IPS-11a (cell line): ENCODE data around the gene ETV6.

Experiments used
- H3K4me3 ChIP-seq: one replicate; pipeline ENCODE4 v1.5.1; 2013; ENCODE audit warnings: low read depth, low read length, control low read depth

The ETV6 gene

GRCh38 chr12:11716794-11717518 lies 67.5 kb downstream of the ETV6 start:
- no peak overlapping the region for H3K4me3 ChIP-seq

- H3K4me3 ChIP-seq, result no peak overlapping the region
These were observed 68.1 kb downstream of the ETV6 start for GRCh38 chr12:11717519-11717961.

- H3K4me3 ChIP-seq, result no peak overlapping the region
These were observed 68.6 kb downstream of the ETV6 start for GRCh38 chr12:11718105-11718504.

- no peak overlapping the region for H3K4me3 ChIP-seq
These were observed 69.3 kb downstream of the ETV6 start for GRCh38 chr12:11718768-11719253.

DNA sequence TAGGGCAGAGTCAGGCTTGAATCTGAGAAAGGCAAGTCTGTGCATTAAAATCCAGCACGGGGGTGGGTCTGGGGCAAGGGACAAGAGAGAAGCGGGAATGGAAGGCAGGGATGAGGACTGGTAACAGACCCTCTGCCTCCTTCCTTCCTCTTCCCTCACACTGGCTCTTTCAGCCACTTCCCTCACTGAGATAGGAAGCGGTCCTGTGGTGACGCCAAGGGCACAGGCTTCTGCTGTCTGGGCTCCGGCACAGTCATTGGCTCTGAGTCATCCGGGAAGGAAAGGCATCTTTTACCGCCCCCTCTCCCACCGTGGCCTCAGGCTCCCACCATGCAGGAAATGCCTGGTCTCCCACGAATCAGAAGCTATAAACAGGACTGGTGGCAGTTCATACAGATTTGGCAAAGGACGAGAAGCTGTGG lies 70.2 kb downstream of the ETV6 start:
- H3K4me3 ChIP-seq, result no peak overlapping the region

DNA sequence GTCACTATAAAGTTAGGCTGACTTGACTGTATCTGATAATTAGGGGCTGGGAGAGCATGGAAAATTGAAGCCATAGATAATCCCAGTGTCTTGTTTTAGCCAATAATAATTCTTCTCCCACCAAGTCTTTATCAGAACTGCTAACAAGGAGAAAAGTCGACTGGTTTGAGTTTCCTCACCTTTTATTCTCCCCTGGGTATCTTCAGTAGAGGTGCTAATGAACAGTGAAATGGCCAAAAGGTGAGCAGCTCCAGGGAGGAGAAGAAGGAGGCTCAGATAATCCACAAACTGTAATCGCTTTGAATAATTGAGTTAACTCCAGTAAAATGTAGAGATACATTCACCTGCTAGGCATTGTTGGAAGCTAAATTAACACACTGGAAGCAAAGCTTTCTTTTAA lies 72.6 kb downstream of the ETV6 start:
- H3K4me3 ChIP-seq, result no peak overlapping the region

DNA sequence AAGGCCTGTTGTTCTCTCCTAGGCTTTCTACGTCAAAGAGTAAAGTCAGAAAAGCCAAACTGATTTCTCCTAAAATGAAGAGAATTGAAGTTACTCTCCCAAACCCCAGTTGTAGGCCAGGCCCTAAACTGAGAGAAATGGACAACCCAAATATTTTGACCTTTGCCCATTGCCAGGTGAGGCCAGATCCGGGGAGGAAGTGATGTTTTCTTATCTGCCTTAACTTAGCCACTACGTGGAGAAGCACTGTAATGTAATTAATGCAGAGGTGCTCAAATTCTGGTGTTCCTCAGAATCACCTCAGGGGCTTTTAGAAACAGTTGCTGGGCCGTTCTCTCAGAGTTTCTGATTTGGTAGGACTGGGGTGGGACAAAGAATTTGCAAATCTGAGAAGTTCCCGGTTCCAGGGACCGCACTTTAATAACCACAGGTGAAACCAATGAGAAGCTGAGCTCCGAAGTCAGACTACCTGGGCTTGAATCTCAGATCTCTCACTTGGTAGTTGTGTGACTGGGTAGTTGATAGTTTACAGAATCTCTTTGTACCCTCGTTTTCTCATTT lies 73.2 kb downstream of the ETV6 start:
- H3K4me3 ChIP-seq, result no peak overlapping the region

DNA sequence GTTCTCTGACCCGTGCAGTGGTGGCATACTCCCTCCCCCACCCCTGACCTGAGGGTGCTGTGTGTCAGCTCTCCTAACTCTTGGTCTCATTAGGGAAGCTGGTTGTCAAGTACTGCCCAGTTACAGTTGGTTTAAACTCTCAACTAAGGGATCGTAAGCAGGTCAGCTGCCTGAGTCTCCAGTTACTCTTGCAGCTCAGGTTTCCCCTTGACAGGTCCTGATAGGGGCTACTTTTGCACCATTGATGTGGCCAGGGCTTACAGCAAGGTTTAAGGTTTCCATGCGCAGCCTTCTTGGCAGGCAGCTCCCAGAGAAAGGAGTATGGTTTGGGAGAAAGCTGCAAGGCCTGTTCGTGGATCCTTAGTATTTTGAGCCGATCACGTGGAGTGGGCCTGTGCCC lies 74.5 kb downstream of the ETV6 start:
- no peak overlapping the region for H3K4me3 ChIP-seq

- no peak overlapping the region for H3K4me3 ChIP-seq
These were observed 75.4 kb downstream of the ETV6 start for GRCh38 chr12:11724888-11725311.

DNA sequence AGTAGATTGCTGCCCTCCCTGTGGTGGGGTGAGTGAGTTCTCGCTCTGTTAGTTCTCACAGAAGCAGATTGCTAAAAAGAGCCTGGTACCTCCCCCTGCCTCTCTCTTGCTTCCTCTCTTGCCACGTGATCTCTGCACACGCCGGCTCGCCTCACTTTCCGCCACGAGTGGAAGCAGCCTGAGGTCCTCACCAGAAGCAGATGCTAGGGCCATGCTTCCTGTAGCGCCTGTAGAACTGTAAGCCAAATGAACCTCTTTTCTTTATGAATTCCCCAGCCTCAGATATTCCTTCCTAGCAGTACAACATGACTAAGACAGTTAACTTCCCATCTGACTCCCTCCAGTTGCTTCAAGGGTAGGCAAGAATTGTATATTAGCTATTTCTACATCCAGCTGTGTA lies 76.2 kb downstream of the ETV6 start:
- H3K4me3 ChIP-seq, result no peak overlapping the region

- no peak overlapping the region for H3K4me3 ChIP-seq
These were observed 77.2 kb downstream of the ETV6 start for GRCh38 chr12:11726659-11727058.

- H3K4me3 ChIP-seq, result no peak overlapping the region
These were observed 77.7 kb downstream of the ETV6 start for GRCh38 chr12:11727133-11727664.

GRCh38 chr12:11728154-11728755 lies 78.8 kb downstream of the ETV6 start:
- H3K4me3 ChIP-seq, result no peak overlapping the region

DNA sequence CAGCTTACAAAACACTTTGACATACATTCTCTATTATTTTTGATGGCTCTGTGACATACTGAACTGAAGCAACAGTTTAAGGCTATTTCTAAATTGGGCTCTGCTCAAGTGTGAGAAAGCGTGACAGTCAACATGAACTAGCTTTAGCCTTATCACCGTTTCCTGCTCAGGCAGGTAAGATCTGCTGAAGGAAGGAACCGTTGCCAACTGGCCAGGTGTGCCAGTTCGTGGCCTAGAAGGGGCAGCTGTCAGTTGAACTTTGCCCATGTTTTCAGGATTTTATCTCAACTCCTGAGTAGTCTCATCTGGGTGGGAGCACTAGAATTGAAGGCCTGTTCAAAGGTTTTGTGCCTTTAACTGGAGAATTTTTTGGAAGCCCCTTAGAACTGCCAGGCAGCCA lies 79.5 kb downstream of the ETV6 start:
- no peak overlapping the region for H3K4me3 ChIP-seq

- H3K4me3 ChIP-seq, result no peak overlapping the region
These were observed 80.1 kb downstream of the ETV6 start for GRCh38 chr12:11729439-11730150.

DNA sequence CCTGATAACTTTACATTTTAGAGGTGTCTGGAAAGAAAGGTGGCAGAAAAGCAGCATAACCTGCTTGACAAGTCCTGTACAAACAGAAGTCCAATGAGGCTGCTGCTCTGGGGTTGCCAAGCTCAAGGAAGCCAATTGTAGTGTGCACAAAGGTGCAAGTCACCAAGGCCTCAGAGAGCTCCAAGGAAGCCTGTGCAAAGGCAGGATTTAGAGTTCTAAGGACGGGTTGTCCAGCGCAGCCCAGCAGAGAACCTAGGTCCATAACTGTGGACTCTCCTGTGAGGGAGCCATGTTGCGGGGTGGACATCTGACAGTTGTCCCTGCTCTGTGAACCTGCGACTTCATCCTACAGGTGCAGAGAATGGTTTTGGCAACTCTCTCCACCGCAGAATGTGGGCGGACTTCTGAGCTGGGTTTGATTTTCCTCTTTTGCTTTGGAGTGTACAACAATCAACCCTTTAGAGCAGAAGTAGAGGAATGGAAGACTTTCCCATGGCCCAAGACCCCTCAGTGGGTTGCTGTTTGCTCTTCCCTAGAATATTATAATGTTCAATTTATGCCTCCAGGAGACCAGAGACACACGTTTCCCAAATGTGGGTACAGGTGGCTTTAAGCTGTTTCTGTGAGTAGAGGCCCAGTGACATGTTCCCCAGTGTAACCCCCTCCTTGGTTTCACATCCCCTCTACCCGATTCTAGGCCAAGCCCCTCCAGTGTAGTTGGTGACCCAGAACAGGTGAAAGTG lies 81.0 kb downstream of the ETV6 start:
- no peak overlapping the region for H3K4me3 ChIP-seq

DNA sequence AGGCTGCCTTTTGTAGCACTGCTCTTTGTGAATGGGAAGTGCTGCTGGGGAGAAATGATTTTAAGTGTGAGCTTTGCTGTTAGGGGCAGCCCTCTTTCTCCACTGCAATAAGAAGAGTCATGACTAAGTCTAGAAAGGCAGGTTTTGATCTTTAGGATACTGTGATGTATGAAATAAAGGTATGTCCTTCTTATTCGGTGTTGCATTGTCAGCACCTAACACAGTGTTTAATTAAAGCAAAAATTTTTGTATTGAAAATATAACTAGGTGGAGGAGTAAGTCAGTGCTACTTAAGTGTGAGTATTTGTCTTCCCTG lies 81.5 kb downstream of the ETV6 start:
- H3K4me3 ChIP-seq, result no peak overlapping the region

DNA sequence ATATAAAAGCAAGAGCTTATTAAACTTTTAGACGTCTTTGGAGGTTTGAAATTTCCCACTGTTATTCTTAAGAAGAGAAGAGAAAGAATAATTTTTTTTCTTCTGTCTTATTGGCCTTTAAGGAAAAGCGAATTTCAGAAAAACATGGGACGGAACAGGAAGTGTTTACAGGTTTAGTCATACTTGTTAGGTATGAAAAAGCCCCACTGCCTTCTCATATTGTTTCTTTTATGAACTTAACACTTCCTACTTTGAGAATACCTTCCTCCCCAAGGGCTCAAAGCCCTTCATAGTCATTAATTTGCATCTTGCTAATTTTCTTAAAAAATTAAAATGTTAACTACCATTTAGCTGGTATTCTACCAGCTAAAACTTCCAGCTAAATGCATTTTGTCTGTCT lies 82.0 kb downstream of the ETV6 start:
- H3K4me3 ChIP-seq, result no peak overlapping the region

GRCh38 chr12:11732023-11732422 lies 82.5 kb downstream of the ETV6 start:
- H3K4me3 ChIP-seq, result no peak overlapping the region

DNA sequence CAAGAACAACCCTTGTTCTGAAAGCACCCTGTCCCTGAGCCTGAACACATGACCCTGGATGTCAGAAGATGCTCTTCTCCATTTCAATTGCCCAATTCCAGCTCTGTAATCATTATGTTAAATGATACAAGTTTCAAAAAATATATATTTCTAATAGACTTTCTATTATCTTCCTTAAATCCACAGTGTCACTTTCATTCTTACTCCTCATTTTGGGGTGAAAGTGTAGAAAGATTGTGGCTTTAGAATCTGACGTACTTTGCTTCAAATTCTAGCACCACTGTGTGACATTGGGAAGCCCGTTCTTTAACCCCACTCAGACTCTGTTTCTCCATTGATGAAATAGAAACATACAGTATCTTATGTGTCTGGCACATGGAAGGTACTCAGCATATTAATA lies 83.2 kb downstream of the ETV6 start:
- H3K4me3 ChIP-seq, result no peak overlapping the region
